Activated CD8-positive, alpha-beta memory T cell treated with anti-CD3 and anti-CD28 coated beads, Interleukin-2, amount 50 U/mL, for 4 hours (primary cell): ENCODE results near the gene MTA1.

Source experiments
- DNase-seq: peaks from one replicate; pipeline ENCODE4 v3.0.0-alpha.2; 2020

The MTA1 gene

GRCh38 chr14:105411017-105411941, 8.3 kb upstream of the MTA1 start:
- DNase-seq = peak; percentile 18

GRCh38 chr14:105411985-105412770, 7.4 kb upstream of the MTA1 start:
- DNase-seq = peak; percentile 12

GRCh38 chr14:105412771-105413543, 6.7 kb upstream of the MTA1 start:
- DNase-seq = no peak

- no peak for DNase-seq
These were observed 6.1 kb upstream of the MTA1 start for GRCh38 chr14:105413544-105413886.

GRCh38 chr14:105414456-105415371, 4.9 kb upstream of the MTA1 start:
- peak; percentile 66 for DNase-seq

- DNase-seq = no peak
These were observed 3.9 kb upstream of the MTA1 start for GRCh38 chr14:105415481-105416428.

- no peak for DNase-seq
These were observed 3.0 kb upstream of the MTA1 start for GRCh38 chr14:105416671-105417070.

GRCh38 chr14:105417690-105418121, 1.9 kb upstream of the MTA1 start:
- no peak for DNase-seq

GRCh38 chr14:105418269-105419194, 1.1 kb upstream of the MTA1 start:
- no peak for DNase-seq

- no peak for DNase-seq
These were observed 710 bp downstream of the MTA1 start for GRCh38 chr14:105420101-105420973.

- DNase-seq = no peak
These were observed 1.5 kb downstream of the MTA1 start for GRCh38 chr14:105420974-105421674.

GRCh38 chr14:105421723-105422615, 2.3 kb downstream of the MTA1 start:
- DNase-seq = no peak

GRCh38 chr14:105422695-105423487, 3.3 kb downstream of the MTA1 start:
- no peak for DNase-seq

GRCh38 chr14:105423488-105424195, 4.0 kb downstream of the MTA1 start:
- DNase-seq = no peak

GRCh38 chr14:105424861-105425260, 5.2 kb downstream of the MTA1 start:
- DNase-seq = no peak
